ENCODE results near the gene PSMC5. TPM values are rescaled to one million over a fixed set of nuclear protein-coding genes. Genes with fewer than 3 reads are reported as not detected.

PSMC5 gene
- total RNA-seq, 2 donors from 2014 or later, result 137 TPM

- Histone ChIP-seq H3K4me3 (ENCODE audit: low read length) (no peak overlapping the region), H3K9ac (ENCODE audit: extremely low read depth, low read length, poor library complexity, severe bottlenecking) (no peak overlapping the region), H3K27ac (ENCODE audit: low read depth, low read length) (no peak overlapping the region), H3K27me3 (ENCODE audit: control insufficient read depth, insufficient read depth, low read length, poor library complexity, severe bottlenecking) (no peaks in the 10 kb centered on the region), H3K36me3 (ENCODE audit: control insufficient read depth, insufficient read depth, low read length) (peaks cover 96% of the 10 kb centered on the region), H3K9me3 (ENCODE audit: control insufficient read depth, low read length) (no peaks in the 10 kb centered on the region), H3K4me1 (ENCODE audit: control insufficient read depth, insufficient read depth, low read length) (no peaks in the 10 kb centered on the region)
- DNase-seq, result no peak
- Mint-ChIP-seq H3K27ac (peak overlapping the region; percentile 22), H3K9me3 (no peaks in the 10 kb centered on the region), H3K27me3 (ENCODE audit: insufficient read depth) (no peaks in the 10 kb centered on the region), H3K4me1 (peaks cover 3% of the 10 kb centered on the region), H3K4me3 (no peak overlapping the region), H3K36me3 (ENCODE audit: low read depth) (peaks cover 92% of the 10 kb centered on the region)
- TF ChIP-seq, protein P1, sequence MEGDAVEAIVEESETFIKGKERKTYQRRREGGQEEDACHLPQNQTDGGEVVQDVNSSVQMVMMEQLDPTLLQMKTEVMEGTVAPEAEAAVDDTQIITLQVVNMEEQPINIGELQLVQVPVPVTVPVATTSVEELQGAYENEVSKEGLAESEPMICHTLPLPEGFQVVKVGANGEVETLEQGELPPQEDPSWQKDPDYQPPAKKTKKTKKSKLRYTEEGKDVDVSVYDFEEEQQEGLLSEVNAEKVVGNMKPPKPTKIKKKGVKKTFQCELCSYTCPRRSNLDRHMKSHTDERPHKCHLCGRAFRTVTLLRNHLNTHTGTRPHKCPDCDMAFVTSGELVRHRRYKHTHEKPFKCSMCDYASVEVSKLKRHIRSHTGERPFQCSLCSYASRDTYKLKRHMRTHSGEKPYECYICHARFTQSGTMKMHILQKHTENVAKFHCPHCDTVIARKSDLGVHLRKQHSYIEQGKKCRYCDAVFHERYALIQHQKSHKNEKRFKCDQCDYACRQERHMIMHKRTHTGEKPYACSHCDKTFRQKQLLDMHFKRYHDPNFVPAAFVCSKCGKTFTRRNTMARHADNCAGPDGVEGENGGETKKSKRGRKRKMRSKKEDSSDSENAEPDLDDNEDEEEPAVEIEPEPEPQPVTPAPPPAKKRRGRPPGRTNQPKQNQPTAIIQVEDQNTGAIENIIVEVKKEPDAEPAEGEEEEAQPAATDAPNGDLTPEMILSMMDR (conservative IDR thresholded peaks at IDR 0.05), result no peak
- WGBS, 2 experiments (ENCODE audit: insufficient coverage in 1 of 2, insufficient read length in 1 of 2), result 92 to 95% methylated on average over 10 of the region's 10 CpGs
Observed at GRCh38 chr17:63820963-63821561, 6.2 kb upstream of the PSMC5 start.

DNA sequence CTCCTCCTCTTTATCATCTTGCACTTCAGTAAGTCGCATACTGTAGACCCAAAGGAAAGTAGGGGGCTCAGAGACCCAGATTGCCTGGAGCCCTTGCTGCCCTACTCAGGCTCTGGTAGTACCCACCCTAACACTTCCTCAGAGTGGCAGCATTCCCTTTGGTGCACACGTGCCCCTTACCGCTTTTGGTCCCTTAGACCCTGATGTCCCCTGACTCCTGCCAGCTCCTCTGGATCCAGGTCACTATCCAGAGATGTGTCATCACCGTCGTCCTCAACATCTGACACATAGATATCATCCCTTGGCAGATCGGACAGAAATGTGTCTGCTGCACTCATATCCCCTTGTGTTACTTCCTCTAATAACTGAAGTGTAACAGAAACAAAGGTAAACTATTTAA, 5.4 kb upstream of the PSMC5 start:
- Mint-ChIP-seq H3K4me3 (no peak overlapping the region), H3K4me1 (peaks cover 6% of the 10 kb centered on the region), H3K36me3 (ENCODE audit: low read depth) (peaks cover 89% of the 10 kb centered on the region), H3K27me3 (ENCODE audit: insufficient read depth) (no peaks in the 10 kb centered on the region), H3K9me3 (no peaks in the 10 kb centered on the region), H3K27ac (no peak overlapping the region)
- Histone ChIP-seq H3K27me3 (ENCODE audit: control insufficient read depth, insufficient read depth, low read length, poor library complexity, severe bottlenecking) (no peaks in the 10 kb centered on the region), H3K36me3 (ENCODE audit: control insufficient read depth, insufficient read depth, low read length) (peaks cover 89% of the 10 kb centered on the region), H3K4me3 (ENCODE audit: low read length) (no peak overlapping the region), H3K9ac (ENCODE audit: extremely low read depth, low read length, poor library complexity, severe bottlenecking) (no peak overlapping the region), H3K9me3 (ENCODE audit: control insufficient read depth, low read length) (no peaks in the 10 kb centered on the region), H3K4me1 (ENCODE audit: control insufficient read depth, insufficient read depth, low read length) (no peaks in the 10 kb centered on the region), H3K27ac (ENCODE audit: low read depth, low read length) (no peak overlapping the region)
- 90 to 98% methylated on average over 4 to 6 of the region's 6 CpGs for WGBS, 2 experiments (ENCODE audit: insufficient coverage in 1 of 2, insufficient read length in 1 of 2)
- no peak for DNase-seq
- TF ChIP-seq, protein P1 (conservative IDR thresholded peaks at IDR 0.05), result no peak

GRCh38 chr17:63822537-63822936, 4.7 kb upstream of the PSMC5 start:
- H3K27me3 Mint-ChIP-seq (ENCODE audit: insufficient read depth), result no peaks in the 10 kb centered on the region
- no peak for DNase-seq
- Histone ChIP-seq H3K36me3 (ENCODE audit: control insufficient read depth, insufficient read depth, low read length) (peaks cover 81% of the 10 kb centered on the region), H3K4me3 (ENCODE audit: low read length) (no peak overlapping the region), H3K9me3 (ENCODE audit: control insufficient read depth, low read length) (no peaks in the 10 kb centered on the region), H3K9ac (ENCODE audit: extremely low read depth, low read length, poor library complexity, severe bottlenecking) (no peak overlapping the region), H3K4me1 (ENCODE audit: control insufficient read depth, insufficient read depth, low read length) (no peaks in the 10 kb centered on the region), H3K27ac (ENCODE audit: low read depth, low read length) (no peak overlapping the region), H3K27me3 (ENCODE audit: control insufficient read depth, insufficient read depth, low read length, poor library complexity, severe bottlenecking) (no peaks in the 10 kb centered on the region)
- H3K9me3 Mint-ChIP-seq, result no peaks in the 10 kb centered on the region
- no peak overlapping the region for H3K4me3 Mint-ChIP-seq
- peaks cover 82% of the 10 kb centered on the region for H3K36me3 Mint-ChIP-seq (ENCODE audit: low read depth)
- TF ChIP-seq, protein P1 (conservative IDR thresholded peaks at IDR 0.05), result no peak
- H3K4me1 Mint-ChIP-seq, result peaks cover 6% of the 10 kb centered on the region
- no peak overlapping the region for H3K27ac Mint-ChIP-seq
